Endothelial cell of umbilical vein (primary cell): ENCODE data around the gene BAZ1A. TPM values are rescaled to one million over a fixed set of nuclear protein-coding genes. Genes with fewer than 3 reads are reported as not detected.

ENCODE experiments used
- BruUV-seq: library from RNA; stranded (reverse); fragments of 400-500 nt; replicated peaks from 2 replicates; lab custom pipeline; 2021; lab: Mats Ljungman, UMichigan
- CTCF ChIA-PET: fragments of 300-600, 350-600 bp; sonication (Branson Sonifier 250); formaldehyde crosslinking; loops from one replicate; lab custom pipeline; 2021; ENCODE audit warnings: antibody characterized with exemption, inconsistent platforms; lab: Charles Lee
- POLR2A ChIA-PET: fragments of 300-600, 350-600 bp; sonication (Branson Sonifier 250); formaldehyde crosslinking; loops from one replicate; lab custom pipeline; 2021; ENCODE audit warnings: antibody characterized with exemption, inconsistent platforms; lab: Charles Lee
- DNase-seq: peaks from one replicate; pipeline ENCODE4 v3.0.0-alpha.2; 2011; ENCODE audit warnings: low read depth, low spot score
- FAIRE-seq: peaks from 2 replicates; lab custom pipeline; 2011; peaks lifted over from hg19 to GRCh38; lab: Jason Lieb, UNC
- H2AFZ ChIP-seq: 2 replicates; pipeline ENCODE4 v1.6.0; 2012; ENCODE audit warnings: low read depth, low read length, control low read depth, inconsistent platforms
- H3K27ac ChIP-seq: 2 replicates; pipeline ENCODE4 v1.5.1; 2011; ENCODE audit warnings: low read depth, mild to moderate bottlenecking, control low read depth, low read length, moderate library complexity; ENCODE audit not compliant: insufficient read depth
- H3K27me3 ChIP-seq, 2 experiments: 2 replicates each; pipeline versions ENCODE4 v1.6.0 to v1.6.1; 2011; ENCODE audit warnings: low read length in 2 of 2, mixed read lengths in 1 of 2; ENCODE audit not compliant: control insufficient read depth in 2 of 2, insufficient read depth in 2 of 2
- H3K36me3 ChIP-seq, 2 experiments: 2 replicates in 1 of 2; 3 replicates in 1 of 2; pipeline ENCODE4 v1.5.1; 2011; ENCODE audit warnings: low read length in 2 of 2, mild to moderate bottlenecking in 1 of 2, moderate library complexity in 1 of 2; ENCODE audit not compliant: control insufficient read depth in 2 of 2, insufficient read depth in 2 of 2; ENCODE audit errors: extremely low read depth in 1 of 2
- H3K4me1 ChIP-seq: 3 replicates; pipeline ENCODE4 v1.5.1; 2011; ENCODE audit warnings: mild to moderate bottlenecking, low read length; ENCODE audit not compliant: control insufficient read depth, insufficient read depth; ENCODE audit errors: extremely low read depth
- H3K4me2 ChIP-seq: 2 replicates; pipeline ENCODE4 v1.6.1; 2011; ENCODE audit warnings: low read length, control low read depth, mixed read lengths; ENCODE audit not compliant: insufficient read depth
- H3K4me3 ChIP-seq, 3 experiments: fragments of 200-600 bp in 1 of 3; sonication (generic), shearing (Covaris generic) in 1 of 3; replicated peaks in 1 of 3; 2 replicates each; pipeline ENCODE4 v1.5.1; 2011 to 2016; ENCODE audit warnings: control low read depth in 3 of 3, low read length in 3 of 3, mild to moderate bottlenecking in 2 of 3, inconsistent platforms in 1 of 3, low read depth in 1 of 3, moderate library complexity in 1 of 3; ENCODE audit not compliant: insufficient read depth in 1 of 3
- H3K79me2 ChIP-seq: 2 replicates; pipeline ENCODE4 v1.6.0; 2012; ENCODE audit warnings: low read length, inconsistent platforms; ENCODE audit not compliant: control insufficient read depth, insufficient read depth
- H3K9ac ChIP-seq: replicated peaks from 2 replicates; pipeline ENCODE3; 2011; ENCODE audit warnings: low read length, control low read depth; ENCODE audit not compliant: insufficient read depth; ENCODE audit errors: extremely low read depth
- H3K9me1 ChIP-seq: replicated peaks from 3 replicates; pipeline ENCODE4 v1.6.0; 2011; ENCODE audit warnings: mild to moderate bottlenecking, low read length; ENCODE audit not compliant: control insufficient read depth, insufficient read depth; ENCODE audit errors: extremely low read depth
- H3K9me3 ChIP-seq: replicated peaks from 2 replicates; pipeline ENCODE4 v1.5.1; 2012; ENCODE audit warnings: low read length, inconsistent platforms; ENCODE audit not compliant: control insufficient read depth, insufficient read depth
- H4K20me1 ChIP-seq: replicated peaks from 2 replicates; pipeline ENCODE3; 2011; ENCODE audit warnings: mild to moderate bottlenecking, low read length; ENCODE audit not compliant: control insufficient read depth, insufficient read depth; ENCODE audit errors: extremely low read depth
- CTCF ChIP-seq, 2 donors: IDR thresholded peaks; 1 replicate in 1 of 2; 2 replicates in 1 of 2; pipeline ENCODE4 v1.5.1; 2011; ENCODE audit warnings: low read length in 2 of 2, mild to moderate bottlenecking in 2 of 2, moderate library complexity in 2 of 2, control low read depth in 1 of 2, inconsistent platforms in 1 of 2, low read depth in 1 of 2; ENCODE audit not compliant: insufficient read depth in 1 of 2; ENCODE audit errors: extremely low read depth in 1 of 2
- EZH2 ChIP-seq: IDR thresholded peaks from 2 replicates; pipeline ENCODE4 v1.6.1; 2012; ENCODE audit warnings: borderline replicate concordance, low read depth, mild to moderate bottlenecking, moderate library complexity, low read length, inconsistent platforms; ENCODE audit not compliant: severe bottlenecking
- FOS ChIP-seq: IDR thresholded peaks from 2 replicates; pipeline ENCODE4 v1.6.1; 2011; ENCODE audit warnings: mild to moderate bottlenecking, low read length, moderate library complexity, borderline replicate concordance; ENCODE audit not compliant: insufficient read depth
- GATA2 ChIP-seq: IDR thresholded peaks from 2 replicates; pipeline ENCODE4 v1.7.0; 2011; ENCODE audit warnings: low read depth, mild to moderate bottlenecking, moderate library complexity, mixed read lengths, low read length; ENCODE audit not compliant: insufficient read length, insufficient read depth
- JUN ChIP-seq: IDR thresholded peaks from 2 replicates; pipeline ENCODE4 v1.6.1; 2011; ENCODE audit warnings: borderline replicate concordance, low read depth; ENCODE audit not compliant: insufficient read length, insufficient read depth
- MYC ChIP-seq: IDR thresholded peaks from one replicate; pipeline ENCODE4 v1.6.1; 2011; ENCODE audit warnings: mild to moderate bottlenecking, low read depth, low read length
- POLR2A ChIP-seq: IDR thresholded peaks from 2 replicates; pipeline ENCODE4 v1.6.1; 2012; ENCODE audit warnings: low read depth, mild to moderate bottlenecking, control low read depth, low read length
- POLR2AphosphoS5 ChIP-seq: IDR thresholded peaks from 2 replicates; pipeline ENCODE4 v1.6.1; 2012; ENCODE audit warnings: low read depth, mild to moderate bottlenecking, control low read depth, low read length, moderate library complexity; ENCODE audit not compliant: insufficient read depth
- dilution Hi-C: fragments of 300-500 bp; cut with MboI; formaldehyde crosslinking; loops from one replicate; pipeline ENCODE4 v1.15.0; 2019; ENCODE audit warnings: low sequenced_read_pairs; ENCODE audit not compliant: extremely low pct_ligation_motif_present
- intact Hi-C: fragments of 100-400 bp; cut with micrococcal nuclease; formaldehyde crosslinking; loops from one replicate; pipeline ENCODE4 v1.10.0; 2022
- polyA plus RNA-seq, 4 experiments: library from polyadenylated mRNA; depleted of rRNA in 3 of 4; stranded (reverse) in 3 of 4; unstranded in 1 of 4; fragments of >200 nt; gene quantifications; 2 replicates each; pipeline versions ENCODE4 v1.2.1 to v1.2.3, GENCODE V29; 2011 to 2012; ENCODE audit warnings: missing spikeins in 1 of 4
- total RNA-seq: library from RNA; stranded (reverse); gene quantifications from 2 replicates; pipeline ENCODE4 v1.2.3, GENCODE V29; 2021
- TF ChIP-seq, protein P1 (sequence below): IDR thresholded peaks from 2 replicates; pipeline ENCODE4 v1.6.1; 2011; ENCODE audit not compliant: insufficient read depth, insufficient read length

BAZ1A gene
- total and polyA plus RNA-seq, 2 donors (not counting 3 experiments of a cell fraction or from before 2014, with no cell fraction given) = 15.2 to 52.1 TPM

- Histone ChIP-seq H3K4me1 (peaks cover 2% of the 10 kb centered on the region), H3K27me3 (no peaks in the 10 kb centered on the region), H3K9me1 (no peaks in the 10 kb centered on the region), H3K9me3 (no peaks in the 10 kb centered on the region), H3K4me2 (no peak overlapping the region), H3K9ac (no peak overlapping the region), H3K36me3 (no peaks in the 10 kb centered on the region), H3K27ac (no peak overlapping the region), H3K79me2 (no peaks in the 10 kb centered on the region), H2AFZ (no peak overlapping the region), H4K20me1 (no peaks in the 10 kb centered on the region), H3K4me3 (no peak overlapping the region)
- intact Hi-C loops (no loop called here), dilution Hi-C loops (no loop called here)
- ChIA-PET POLR2A (interaction anchor here (0.5 kb wide), 1 partner anchor 37 kb away, joined by 4 read pairs; no protein-coding TSS in a partner anchor), CTCF (no interaction called here)
- TF ChIP-seq MYC = no peak
- TF ChIP-seq CTCF (IDR thresholded peaks at IDR 0.05; ENCODE audit: extremely low read depth in 1 of 2, insufficient read depth in 1 of 2, low read depth in 1 of 2, low read length in 2 of 2) = no peak
- TF ChIP-seq JUN = no peak
- TF ChIP-seq FOS = no peak
- TF ChIP-seq POLR2A = no peak
- TF ChIP-seq, protein P1, sequence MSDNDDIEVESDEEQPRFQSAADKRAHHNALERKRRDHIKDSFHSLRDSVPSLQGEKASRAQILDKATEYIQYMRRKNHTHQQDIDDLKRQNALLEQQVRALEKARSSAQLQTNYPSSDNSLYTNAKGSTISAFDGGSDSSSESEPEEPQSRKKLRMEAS = no peak
- TF ChIP-seq GATA2 = no peak
- TF ChIP-seq POLR2AphosphoS5 = no peak
- no peak for TF ChIP-seq EZH2
- DNase-seq (no peak), FAIRE-seq (no peak)
- no TSS peak for BruUV-seq
These were observed 38.5 kb upstream of the BAZ1A start for GRCh38 chr14:34913619-34914018.
